ENCODE data around the gene CCDC59. TPM values are rescaled to one million over a fixed set of nuclear protein-coding genes. Genes with fewer than 3 reads are reported as not detected.

The CCDC59 gene
- total and polyA plus RNA-seq, 9 of the 15 experiments (the other 6 are each of a cell fraction or from before 2014, with no cell fraction given), result 34.0 to 186 (median 119) TPM

DNA sequence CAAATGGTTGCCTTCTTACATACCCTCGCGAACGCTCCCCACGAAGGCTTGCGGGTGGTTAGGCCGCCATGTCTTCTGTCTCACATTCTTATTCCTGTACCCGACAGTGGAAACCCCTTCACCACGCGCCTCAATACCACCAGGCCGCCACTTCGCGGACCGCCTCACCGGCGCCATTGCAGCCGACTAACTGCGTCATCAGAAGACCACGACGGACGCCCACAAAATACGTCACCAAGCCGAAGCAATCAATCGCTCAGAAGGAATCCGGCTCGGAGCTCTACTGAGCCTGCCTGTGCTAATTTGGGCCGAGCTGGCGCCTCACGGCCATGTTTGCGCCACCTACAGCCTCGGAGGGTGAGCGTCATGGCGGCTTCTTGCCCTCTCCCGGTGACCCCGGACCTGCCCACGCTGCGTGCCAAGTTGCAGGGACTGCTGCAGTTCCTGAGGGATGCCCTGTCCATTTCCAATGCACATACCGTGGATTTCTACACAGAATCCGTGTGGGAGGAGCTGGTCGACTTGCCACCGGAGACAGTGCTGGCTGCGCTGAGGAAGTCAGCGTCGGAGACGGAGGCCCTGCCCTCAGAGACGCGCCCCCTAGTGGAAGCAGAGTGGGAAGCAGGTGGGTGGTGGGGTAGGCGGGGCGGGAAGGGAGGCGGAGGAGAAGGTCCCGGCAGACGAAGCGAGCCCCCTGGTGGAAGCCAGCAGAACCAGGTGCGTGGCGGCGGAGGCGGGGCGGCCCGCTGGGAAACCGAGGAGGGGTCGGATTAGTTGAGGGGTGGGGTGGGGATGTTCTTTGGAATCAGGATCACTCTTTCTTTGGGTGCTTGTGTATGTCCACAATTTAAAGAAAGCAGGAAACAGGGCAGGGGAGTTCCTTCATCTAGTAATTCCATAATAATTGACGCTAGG lies at the start of gene CCDC59, which contains the start of gene METTL25 (continued):
- TF ChIP-seq GTF3C2 (IDR thresholded peaks at IDR 0.05; ENCODE audit: borderline replicate concordance, extremely low read depth, insufficient read length) (no peak), SRF (CRISPR knock-in tag; IDR thresholded peaks at IDR 0.05) (0 out of 4 replicates have a peak, but pooled peaks of 1 of the 2 experiments have one; percentile 19), HNRNPK (IDR thresholded peaks at IDR 0.05; ENCODE audit: low read depth, low read length, poor library complexity, severe bottlenecking) (no peak), MAFF (IDR thresholded peaks at IDR 0.05; ENCODE audit: low read length) (no peak), SPI1 (IDR thresholded peaks at IDR 0.05; ENCODE audit: borderline replicate concordance, low read depth, low read length) (peak; percentile 82), ZNF830 (CRISPR knock-in tag; IDR thresholded peaks at IDR 0.05) (no peak), XRCC4 (IDR thresholded peaks at IDR 0.05; ENCODE audit: extremely low read depth, insufficient read depth, insufficient read length) (no peak), ATF1 (CRISPR knock-in tag; IDR thresholded peaks at IDR 0.05) (peak; percentile 98), ATF1 (tag; IDR thresholded peaks at IDR 0.05) (peak; percentile 100), DLX4 (CRISPR knock-in tag; IDR thresholded peaks at IDR 0.05) (no peak), PURB (CRISPR knock-in tag; IDR thresholded peaks at IDR 0.05; ENCODE audit: low read depth) (no peak), ZNF695 (CRISPR knock-in tag; IDR thresholded peaks at IDR 0.05) (no peak), TSC22D4 (tag; IDR thresholded peaks at IDR 0.05) (no peak), FOXK2 (conservative IDR thresholded peaks at IDR 0.05 in 1 of 2, IDR thresholded peaks at IDR 0.05 in 1 of 2; ENCODE audit: low read depth in 2 of 2) (peak; percentile 77 to 91), TAL1 (IDR thresholded peaks at IDR 0.05) (no peak), BRD4 (IDR thresholded peaks at IDR 0.05) (peak; percentile 90)
- TF ChIP-seq, protein P1, sequence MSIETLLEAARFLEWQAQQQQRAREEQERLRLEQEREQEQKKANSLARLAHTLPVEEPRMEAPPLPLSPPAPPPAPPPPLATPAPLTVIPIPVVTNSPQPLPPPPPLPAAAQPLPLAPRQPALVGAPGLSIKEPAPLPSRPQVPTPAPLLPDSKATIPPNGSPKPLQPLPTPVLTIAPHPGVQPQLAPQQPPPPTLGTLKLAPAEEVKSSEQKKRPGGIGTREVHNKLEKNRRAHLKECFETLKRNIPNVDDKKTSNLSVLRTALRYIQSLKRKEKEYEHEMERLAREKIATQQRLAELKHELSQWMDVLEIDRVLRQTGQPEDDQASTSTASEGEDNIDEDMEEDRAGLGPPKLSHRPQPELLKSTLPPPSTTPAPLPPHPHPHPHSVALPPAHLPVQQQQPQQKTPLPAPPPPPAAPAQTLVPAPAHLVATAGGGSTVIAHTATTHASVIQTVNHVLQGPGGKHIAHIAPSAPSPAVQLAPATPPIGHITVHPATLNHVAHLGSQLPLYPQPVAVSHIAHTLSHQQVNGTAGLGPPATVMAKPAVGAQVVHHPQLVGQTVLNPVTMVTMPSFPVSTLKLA (conservative IDR thresholded peaks at IDR 0.05), result peak; percentile 66 to 88
